Stimulated activated CD4-positive, alpha-beta T cell treated with anti-CD3 and anti-CD28 coated beads, Interleukin-2, amount 100 ng/mL, for 4 hours (primary cell): ENCODE measurements around the gene PPM1H.
"Not testable (repeated sequence)": the region's sequence is repeated elsewhere in the genome, so short reads cannot be mapped to it uniquely, and the experiment has no call there.

Experiments used
- DNase-seq: peaks from one replicate; pipeline ENCODE4 v3.0.0-alpha.2; 2020; ENCODE audit warnings: low read depth

Gene PPM1H

DNA sequence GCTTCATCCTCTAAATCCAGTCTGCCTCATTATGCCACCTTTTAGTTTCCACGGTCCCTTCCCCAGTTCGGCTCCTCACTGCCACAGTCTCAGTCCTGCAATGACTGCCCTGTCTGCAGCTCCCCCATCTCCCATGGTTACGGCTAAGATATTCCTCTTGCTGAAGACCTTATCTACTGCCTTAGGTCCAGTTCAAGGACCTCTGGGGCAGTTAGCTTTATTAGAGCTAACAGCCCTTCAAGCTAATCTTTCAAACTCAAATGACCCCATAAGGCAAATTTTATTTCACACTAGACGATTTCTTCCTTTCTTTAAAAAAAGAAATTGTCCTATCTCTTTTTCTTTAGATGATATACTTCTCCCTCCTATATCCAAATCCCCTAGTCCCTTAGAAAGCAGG, 253.6 kb downstream of the PPM1H start:
- no peak for DNase-seq

DNA sequence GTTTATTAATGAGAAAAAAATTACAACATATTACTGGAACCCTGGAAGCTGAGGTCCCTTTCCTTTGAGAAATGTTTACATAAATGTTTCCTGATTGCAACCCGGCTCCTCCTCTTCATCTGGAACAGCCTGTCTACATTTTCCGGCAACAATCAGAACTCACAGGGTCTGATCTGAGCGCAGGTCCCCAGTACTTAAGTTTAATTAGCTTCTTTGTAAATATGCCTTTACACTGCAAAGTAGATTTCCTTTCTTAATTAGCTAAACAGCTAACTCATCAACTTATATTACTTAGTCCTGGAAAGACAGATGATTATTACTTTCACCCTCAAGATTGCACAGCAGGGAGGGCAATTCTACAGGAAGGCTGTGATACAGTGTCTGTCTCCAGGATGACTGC, 255.3 kb downstream of the PPM1H start:
- no peak for DNase-seq

DNA sequence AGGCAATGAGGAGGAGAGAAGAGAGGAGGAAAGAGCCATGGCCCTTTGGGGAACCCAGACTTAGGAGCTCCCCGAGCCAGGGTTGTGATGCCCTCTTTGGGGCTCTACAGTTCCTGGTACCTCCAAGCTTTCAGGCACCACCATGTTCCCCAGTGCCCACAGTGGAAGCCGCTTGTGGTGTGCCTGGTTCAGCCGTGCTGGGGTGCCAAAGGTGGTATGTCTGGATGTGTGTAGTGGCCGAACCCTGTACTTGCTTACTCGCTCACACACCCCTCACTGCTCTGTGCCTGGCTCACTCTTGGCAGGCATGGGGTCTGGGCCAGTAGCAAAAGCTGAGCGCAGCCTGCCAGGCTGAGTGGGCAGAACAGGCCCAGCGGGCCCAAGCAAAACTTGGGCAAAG, 257.6 kb downstream of the PPM1H start:
- no peak for DNase-seq

DNA sequence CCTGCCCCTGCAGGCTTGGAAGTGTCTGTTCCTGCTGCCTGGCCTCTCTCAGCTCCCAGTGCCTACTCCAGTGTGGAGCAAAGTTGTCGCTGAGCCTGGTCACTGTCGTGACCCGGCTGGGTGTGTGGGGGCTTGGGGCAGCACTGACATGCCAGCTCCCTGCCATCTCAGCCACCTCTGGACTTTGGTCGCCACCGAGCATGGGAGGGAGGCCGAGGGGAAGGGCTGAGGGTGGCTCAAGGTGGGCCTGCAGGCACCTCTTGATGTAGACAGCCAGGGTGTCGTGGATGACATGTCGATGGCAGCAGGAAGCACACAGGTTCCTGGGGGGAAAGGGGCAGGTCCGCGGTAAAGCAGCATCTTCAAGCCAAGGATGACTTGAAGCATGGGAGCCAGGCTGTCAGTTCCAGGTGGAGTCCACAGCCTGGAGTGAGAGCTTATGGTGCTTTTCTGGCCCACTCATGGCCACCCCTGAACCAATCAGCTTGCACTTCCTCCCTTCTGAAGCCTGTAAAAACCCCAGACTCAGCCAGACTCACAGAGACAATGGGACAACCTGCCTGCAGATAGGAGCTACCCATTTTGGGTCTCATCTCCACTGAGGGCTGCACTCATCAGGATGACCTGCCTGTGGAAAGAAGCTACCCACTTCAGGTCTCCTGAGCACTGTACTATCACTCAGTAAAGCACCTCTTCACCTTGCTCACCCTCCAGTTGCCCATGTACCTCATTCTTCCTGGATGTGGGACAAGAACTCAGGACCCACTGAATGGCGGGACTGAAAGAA, 258.2 kb downstream of the PPM1H start:
- DNase-seq: no peak

DNA sequence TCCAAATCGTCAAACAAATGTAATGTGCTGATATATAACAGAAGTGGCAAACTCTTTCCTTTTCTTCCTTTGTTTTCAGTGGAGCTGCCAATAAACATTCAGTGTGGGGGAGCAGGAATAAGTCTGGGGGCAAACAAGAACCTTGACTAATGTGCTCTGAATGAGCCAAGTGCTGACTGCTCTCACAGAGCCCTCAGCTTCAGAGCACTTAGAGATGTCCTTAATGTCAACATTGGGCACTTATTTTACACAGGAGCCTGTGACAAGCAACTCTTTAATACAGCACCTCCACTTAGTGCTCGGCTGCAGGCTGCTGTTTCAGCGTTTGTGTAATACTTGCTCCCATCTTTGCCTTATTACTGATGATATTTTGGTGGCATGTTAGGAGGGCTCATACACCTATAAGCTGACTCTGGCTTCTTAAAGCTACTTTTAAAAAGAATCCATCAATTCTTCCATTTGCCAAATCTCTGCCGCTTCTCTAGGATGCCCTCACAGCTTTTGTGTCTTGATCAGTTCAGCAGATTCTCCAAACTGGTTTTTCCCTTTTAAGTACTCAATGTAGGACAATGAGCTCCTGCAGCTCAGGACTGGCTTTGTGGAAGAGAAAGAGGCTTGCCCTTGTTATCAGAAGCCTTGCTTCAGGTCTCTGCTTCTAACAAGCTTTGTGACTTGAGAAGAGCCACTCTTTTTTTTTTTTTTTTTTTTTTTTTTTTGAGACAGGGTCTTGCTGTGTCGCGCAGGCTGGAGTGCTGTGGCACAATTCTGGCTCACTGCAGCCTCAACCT, 261.7 kb downstream of the PPM1H start:
- DNase-seq: no peak

DNA sequence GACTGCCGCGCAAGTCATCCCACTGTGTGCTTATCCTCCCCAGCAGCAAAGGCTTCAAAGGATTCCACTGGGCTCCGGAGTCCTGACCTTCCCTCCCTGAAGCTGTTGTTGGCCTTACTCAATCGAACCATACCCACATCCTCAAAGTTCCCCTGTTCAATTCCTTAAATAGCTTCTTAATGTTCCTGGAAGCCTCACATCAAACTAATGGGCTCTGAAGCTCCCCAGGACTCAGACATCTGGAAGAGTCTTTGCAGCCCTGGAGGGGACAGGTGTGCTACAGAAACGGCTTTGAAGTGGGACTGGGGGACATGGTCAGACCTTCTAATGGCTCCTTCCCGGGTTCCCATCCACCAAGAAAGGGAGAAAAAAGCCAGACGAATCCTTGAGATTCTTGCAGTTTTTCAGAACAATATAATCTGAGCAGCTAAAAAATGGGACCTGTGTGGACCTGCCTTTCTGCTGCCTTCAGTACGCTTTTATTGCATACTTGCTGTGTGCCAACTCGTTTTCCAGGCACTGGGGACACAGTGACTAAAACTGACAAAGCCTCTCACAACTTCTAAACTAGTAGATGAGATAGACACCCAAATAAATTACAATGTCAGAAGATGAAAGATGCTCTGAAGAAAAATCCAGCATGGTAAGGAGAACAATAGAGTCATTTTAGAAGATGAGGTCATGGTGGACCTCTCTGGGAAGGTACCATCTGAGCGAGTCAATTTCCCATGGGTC, 263.8 kb downstream of the PPM1H start:
- DNase-seq: no peak

DNA sequence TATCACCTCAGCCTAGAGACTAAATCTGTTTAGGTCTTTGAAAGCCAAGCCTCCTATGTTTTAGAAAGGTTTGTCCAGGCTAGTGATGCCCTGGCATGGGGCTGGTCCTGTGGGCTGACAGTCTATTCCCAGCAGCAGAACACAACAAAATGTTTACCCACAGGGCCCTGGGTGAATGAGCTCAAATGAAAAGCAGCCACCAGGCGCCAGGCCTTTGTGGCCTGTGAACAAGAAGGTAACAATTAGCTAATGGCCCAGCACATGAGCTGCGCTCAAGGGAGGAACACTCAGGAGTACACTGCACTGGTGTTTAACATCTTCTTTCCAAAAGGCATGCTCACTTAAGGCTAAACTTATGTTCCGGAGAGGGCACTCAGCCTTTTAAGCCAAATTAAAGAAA, 266.2 kb downstream of the PPM1H start:
- DNase-seq: no peak

DNA sequence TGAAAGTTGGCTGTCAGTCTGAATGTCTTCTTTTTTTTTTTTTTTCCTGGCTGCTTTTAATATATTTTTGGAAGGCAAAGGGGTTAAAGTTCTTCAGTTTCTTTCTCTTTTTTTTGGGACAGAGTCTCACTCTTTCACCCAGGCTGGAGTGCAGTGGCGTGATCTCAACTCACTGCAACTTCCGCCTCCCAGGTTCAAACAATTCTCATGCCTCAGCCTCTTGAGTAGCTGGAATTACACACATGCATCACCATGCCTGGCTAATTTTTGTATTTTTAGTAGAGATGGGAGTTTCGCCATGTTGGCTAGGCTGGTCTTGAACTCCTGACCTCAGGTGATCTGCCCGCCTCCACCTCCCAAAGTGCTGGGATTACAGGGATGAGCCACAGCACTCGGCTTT, 270.0 kb downstream of the PPM1H start:
- DNase-seq: not testable (repeated sequence)

DNA sequence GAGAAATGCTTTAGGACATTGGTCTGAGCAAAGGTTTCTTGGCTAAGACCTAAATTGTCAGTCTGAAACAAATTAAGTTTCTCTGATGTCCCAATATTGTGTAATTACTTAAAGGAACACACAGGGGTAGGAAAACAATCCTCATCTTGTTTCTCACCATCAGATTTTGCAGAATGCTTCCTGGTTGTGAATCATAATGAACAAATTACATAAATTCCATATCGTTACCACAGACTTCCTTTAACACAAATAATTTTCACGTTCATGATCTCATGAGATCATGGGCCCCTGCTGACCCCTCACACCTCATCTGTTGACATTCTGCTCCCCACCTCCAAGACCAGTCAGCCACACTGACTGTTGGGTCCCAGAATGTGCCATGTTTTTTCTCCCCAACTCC, 274.2 kb downstream of the PPM1H start:
- no peak for DNase-seq

DNA sequence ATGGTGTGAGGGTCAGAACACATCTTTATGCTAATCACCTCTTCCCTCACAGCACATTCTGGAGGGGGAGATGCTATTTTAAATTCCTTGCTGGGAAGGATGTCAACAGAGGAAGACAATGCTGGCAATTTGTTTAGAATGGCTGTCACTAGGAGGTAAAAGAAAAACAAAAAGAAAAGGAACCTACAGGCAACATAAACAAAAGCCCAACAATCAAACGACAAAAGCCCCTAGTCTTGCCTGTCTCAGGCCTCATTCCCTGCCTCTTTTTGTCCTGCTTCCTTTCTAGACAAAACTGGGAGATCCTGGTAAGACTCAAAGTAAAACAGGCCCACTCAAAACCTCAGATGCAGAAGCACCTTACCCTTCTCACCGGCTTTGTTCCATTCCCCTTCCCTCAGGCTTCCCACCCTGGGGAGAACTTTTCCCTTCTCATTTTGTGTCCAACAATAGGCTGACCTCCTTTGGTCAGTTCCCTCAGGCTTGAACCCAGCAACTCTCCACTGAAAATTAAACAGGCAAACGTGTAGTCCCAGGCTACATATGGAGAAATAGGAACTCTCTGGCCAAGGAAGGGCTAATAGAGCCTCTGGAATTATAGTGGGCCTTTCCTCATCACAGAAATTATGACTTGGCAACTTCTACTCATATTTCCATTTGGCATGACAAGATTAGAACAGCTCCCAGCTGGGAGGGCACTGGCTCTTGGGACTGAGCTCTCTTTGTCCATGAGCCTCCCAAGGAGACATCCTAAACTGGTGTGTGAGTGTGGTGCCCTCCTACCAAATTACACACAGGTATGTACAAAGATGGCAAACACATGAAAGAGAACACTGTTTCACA, 275.3 kb downstream of the PPM1H start:
- no peak for DNase-seq

DNA sequence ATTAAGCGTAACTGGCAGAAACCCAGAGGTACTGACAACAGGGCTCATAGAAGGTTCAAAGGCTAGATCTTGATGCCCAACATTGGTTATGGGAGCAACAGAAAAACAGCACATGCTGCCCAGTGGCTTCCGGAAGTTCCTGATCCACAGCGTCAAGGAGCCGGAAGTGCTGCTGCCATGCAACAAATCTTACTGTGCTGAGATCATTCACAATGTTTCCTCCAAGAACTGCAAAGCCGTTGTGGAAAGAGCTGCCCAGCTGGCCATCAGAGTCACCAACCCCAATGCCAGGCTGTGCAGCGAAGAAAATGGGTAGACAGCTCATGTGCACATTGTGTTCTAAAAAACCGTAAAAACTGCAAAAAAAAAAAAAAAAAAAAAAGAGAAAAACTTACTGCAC, 276.0 kb downstream of the PPM1H start:
- no peak for DNase-seq

DNA sequence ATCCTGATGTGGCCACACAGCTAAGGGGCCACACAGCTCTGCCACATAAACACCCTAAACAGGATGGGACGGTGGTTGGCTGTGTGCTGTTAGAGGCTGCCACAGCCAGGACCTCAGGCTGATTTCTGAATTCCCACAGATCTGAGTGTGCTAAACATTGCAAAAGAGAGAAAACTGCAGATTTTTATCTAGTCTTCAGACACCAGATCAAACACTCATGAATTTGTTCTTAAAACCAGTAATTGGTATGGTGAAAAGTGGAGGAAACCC, 277.7 kb downstream of the PPM1H start:
- DNase-seq: no peak

DNA sequence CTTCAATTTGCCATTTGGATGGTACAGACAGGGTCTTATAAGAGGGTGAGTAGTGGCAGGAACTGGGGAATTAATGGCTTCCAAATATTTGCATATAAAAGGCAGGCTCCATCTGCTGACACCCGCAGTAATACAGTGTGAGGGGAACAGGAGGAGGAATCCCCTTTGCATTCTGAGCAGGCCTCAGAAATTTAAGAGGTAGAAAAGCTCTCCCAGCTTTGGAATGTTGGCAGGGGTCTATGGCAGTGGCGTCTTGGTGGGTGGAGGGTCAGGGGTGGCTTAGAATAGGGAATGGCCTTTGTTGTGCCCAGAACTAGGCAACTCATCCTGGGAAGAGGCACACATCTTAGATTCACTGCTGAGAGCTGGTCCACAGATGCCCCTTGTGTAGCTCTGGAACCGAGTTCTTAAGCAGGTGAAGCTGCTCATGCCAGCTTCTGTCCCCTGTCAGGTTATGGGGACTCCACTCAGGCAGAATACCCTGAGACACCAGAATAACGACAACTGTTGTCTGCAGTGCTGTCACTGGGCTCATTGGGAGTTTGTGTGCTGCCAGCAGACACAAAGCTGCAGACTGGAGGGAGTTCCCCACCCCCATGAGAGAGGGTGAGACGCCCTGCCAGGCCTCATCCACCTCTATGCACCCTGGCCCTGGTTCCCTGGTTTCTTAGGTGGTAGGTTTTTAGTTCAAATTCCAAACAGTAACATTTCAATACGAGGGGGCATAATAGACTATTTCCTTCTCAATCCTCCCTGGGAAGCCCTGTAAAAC, 278.2 kb downstream of the PPM1H start:
- no peak for DNase-seq

DNA sequence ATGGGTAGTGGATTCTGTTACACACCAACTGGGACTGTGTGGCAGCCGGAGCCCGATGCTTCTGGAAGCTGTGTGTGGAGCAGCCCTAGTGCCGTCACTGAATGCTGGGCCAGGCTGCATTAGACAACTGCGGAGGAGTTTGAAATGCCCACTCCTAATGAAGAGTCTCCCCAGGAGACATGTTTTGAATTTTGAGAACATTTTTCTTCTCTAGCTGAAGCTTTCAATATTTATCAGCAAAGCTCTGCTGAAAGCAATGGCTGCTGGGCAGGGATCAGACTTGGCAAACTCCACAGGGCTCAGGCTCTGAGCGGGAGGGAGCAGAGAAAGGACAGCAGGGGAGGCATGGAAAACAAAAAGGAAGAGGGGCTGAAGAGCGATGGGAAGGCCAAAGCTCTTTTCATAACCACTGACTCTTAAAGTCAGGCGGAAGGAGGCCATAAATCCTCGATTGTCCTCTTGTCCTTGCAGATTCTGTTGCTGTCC, 279.2 kb downstream of the PPM1H start:
- DNase-seq: no peak

DNA sequence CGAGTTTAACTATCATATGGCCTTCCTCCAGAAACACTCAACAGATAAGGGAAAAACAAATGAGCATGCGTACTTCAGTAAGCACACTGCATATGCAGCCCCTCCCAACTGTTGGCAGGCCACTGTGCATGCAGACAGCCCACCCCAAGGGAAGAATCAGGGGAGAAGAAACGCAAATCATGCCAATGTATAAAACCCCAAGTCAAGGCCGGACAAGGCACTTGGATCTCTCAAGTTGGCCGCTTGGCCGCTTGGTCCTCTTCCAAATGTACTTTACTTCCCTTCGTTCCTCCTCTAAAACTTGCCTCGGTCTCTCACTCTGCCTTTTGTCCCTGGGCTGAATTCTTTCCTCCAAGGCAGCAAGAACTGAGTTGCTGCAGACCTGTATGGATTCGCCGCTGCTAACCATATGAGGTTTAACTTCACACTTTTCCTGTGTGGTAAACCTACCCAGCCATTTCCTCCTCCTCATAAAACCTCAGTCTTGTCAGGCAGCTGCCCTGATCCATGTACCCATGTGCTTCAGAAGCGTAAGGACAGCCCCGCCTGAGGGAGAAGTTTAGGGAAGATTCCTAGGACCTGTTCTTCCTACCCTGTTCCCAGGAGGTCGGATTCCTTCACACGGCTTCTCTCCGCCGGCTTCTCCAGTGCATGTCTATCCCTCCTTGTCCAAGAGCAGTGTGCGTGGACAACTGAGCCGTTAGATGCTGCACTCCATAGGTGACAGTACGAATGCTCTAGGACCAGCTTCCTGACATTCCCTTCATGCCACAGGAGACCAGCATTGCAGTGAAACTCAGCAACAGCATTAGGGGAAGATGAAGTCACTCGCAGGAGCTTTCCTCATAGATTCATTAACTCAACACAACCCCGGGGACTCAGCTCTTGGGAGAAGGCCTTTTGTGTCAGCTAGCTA, 280.4 kb downstream of the PPM1H start:
- no peak for DNase-seq

DNA sequence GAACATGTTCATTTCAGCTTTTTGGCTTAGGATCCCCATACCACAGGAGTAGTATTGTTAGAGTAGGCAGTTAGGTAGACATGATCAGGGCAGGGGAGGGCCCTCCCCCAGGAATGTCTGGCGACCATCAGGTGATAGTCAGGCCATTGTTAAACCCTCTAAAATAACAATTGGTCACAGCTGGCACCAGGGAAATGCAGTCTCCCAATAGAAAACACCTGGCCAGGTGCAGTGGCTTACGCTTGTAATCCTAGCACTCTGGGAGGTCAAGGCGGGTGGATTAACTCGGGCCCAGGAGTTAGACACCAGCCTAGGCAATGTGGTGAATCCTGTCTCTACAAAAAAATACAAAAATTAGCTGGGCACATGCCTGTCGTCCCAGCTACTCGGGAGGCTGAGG, 281.2 kb downstream of the PPM1H start:
- DNase-seq: no peak

DNA sequence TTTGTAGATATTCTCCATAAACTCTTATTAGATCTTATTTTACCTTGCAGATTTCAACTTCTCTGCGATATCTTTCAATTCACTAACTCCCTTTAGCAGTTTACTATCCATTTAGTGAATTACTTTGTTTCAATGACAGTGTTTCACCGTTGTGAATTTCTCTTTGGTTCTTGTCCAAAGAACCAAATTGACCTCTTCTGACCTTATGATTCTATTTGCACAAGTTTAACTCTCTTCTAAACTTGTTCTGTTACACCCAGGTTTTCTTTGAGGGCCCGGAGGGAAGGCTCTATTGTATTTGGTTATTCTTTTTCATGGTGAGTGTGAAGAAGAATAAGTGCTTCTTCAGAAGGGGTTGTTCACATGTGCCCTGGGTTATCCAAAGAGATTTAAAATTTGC, 281.6 kb downstream of the PPM1H start:
- no peak for DNase-seq

DNA sequence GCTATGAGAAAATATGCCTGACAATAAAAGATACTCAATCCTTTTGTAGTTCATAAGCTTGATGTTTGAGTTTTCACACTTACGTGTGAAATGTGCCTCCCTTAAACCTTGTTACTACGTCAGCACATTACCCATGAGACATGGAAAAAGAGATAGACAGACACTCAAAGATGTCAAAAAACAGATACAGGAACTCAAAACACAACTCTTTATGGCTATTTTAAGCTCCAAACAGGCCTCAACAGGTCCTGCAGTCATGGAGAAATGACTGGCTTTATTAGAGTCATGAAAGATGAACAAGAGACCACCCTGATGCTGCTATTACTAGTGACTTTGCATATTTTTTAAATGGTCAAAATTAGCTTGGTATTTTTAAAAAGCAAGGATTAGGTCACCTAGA, 283.8 kb downstream of the PPM1H start:
- no peak for DNase-seq

DNA sequence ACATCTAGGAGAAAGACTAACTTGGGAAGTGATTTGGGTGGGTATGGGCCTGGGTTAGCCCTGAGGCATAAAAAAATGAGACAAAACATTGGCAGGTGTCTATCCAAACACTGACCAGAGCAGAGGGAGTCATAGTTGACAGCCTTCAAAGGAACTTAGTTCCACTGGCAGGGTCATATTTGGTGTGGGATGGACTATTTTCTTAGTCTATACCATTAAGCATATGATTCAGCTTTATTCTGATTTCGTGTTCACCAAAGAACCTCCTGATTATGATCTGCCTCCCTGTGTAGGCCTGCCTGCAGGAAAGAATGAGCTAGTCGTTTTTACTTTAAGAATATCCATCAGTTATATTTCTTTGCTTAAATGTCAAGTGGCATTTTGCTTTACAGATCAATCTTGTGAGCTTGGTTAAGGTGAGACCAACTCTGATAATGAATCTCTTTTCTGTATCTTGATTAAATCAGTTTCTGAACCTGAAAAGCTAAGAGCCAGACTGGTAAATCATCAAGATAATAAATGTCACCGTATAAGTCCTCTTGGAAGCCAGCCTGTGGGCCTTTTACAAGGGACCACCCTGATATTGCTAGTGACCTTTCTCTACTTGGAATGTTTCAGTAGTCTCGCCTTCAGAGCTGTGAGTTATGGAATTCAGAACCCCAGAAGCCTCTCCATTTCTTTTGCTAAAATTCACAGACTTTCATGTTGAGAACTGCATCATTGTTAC, 285.4 kb downstream of the PPM1H start:
- DNase-seq: no peak

DNA sequence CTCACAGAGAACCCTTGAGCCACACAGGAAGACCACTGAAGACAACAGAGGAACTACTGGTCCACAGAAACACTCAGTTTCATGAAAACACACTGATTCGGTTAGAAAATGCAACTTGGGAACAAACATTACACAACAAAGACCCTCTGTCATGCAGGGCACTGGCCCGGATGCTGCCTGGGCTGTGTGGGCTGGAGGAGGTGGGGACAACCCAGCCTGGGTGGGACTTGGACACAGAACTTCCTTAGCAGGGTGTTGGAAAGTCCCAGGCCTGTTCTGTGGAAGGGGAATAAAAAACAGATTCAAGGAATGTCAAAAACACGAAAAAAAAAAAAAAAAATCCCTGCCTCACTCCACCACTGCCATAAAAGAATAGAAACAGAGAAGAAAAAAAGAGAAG, 287.4 kb downstream of the PPM1H start:
- no peak for DNase-seq
